Activated CD8-positive, alpha-beta T cell treated with anti-CD3 and anti-CD28 coated beads for 36 hours (primary cell): ENCODE results near the gene ENKD1. TPM values are rescaled to one million over a fixed set of nuclear protein-coding genes. Genes with fewer than 3 reads are reported as not detected.

Source experiments
- ATAC-seq: fragments of 200-7000 bp; cut with Tn5 transposase; one replicate; pipeline ENCODE4 v1.10.0; 2021; ENCODE audit warnings: mild to moderate bottlenecking, moderate library complexity
- CTCF ChIA-PET: fragments of 350-600 bp; sonication (Branson Sonifier 250); formaldehyde crosslinking; loops from one replicate; lab custom pipeline; 2021; ENCODE audit warnings: antibody characterized with exemption; lab: Charles Lee
- POLR2A ChIA-PET: fragments of 350-600 bp; sonication (Branson Sonifier 250); formaldehyde crosslinking; loops from one replicate; lab custom pipeline; 2021; ENCODE audit warnings: antibody characterized with exemption; lab: Charles Lee
- DNase-seq: peaks from one replicate; pipeline ENCODE4 v3.0.0-alpha.2; 2020
- H3K27ac Mint-ChIP-seq: one replicate; pipeline ENCODE4 v1.8.0; 2021; ENCODE audit warnings: mild to moderate bottlenecking, mixed read lengths
- H3K27me3 Mint-ChIP-seq: one replicate; pipeline ENCODE4 v1.8.0; 2021; ENCODE audit warnings: mixed read lengths
- H3K36me3 Mint-ChIP-seq: one replicate; pipeline ENCODE4 v1.8.0; 2021; ENCODE audit warnings: low read depth, mixed read lengths
- H3K4me1 Mint-ChIP-seq: one replicate; pipeline ENCODE4 v1.8.0; 2021; ENCODE audit warnings: low read depth, mixed read lengths
- H3K4me3 Mint-ChIP-seq: one replicate; pipeline ENCODE4 v1.8.0; 2021; ENCODE audit warnings: mild to moderate bottlenecking, moderate library complexity, mixed read lengths
- H3K9me3 Mint-ChIP-seq: one replicate; pipeline ENCODE4 v1.8.0; 2021; ENCODE audit warnings: mixed read lengths
- CTCF ChIP-seq: fragments of 200-600 bp; IDR thresholded peaks from one replicate; pipeline ENCODE4 v1.8.0; 2022; ENCODE audit warnings: antibody characterized with exemption, mild to moderate bottlenecking
- intact Hi-C: fragments of 100-400 bp; cut with micrococcal nuclease; formaldehyde crosslinking; loops from one replicate; pipeline ENCODE4 v1.10.0; 2022
- total RNA-seq, 2 experiments: library from RNA; stranded (reverse); gene quantifications; one replicate each; pipeline ENCODE4 v1.2.3, GENCODE V29; 2021

ENKD1 gene
- total RNA-seq, 2 experiments from 2014 or later: 8.4 to 8.9 TPM

GRCh38 chr16:67668495-67669157 lies 2.1 kb upstream of the ENKD1 start:
- Mint-ChIP-seq H3K36me3 (peaks cover 3% of the 10 kb centered on the region), H3K4me1 (peaks cover 11% of the 10 kb centered on the region), H3K4me3 (no peak overlapping the region), H3K27me3 (no peaks in the 10 kb centered on the region), H3K9me3 (no peaks in the 10 kb centered on the region), H3K27ac (no peak overlapping the region)
- POLR2A ChIA-PET: interaction anchor here (0.9 to 1.4 kb wide), 3 partner anchors 14 to 186 kb away, joined by 3 to 4 read pairs (median 3); no protein-coding TSS in a partner anchor
- TF ChIP-seq CTCF: peak; percentile 22
- DNase-seq (peak; percentile 50), ATAC-seq (no peak)
- CTCF ChIA-PET: interaction anchor here (0.6 to 14.7 kb wide), 25 partner anchors 9 to 267 kb away, joined by 3 to 154 read pairs (median 4); partner anchors contain the start of genes ATP6V0D1, CARMIL2, CTCF and GFOD2
- intact Hi-C loops: loop anchor here (10.0 kb wide), 1 partner anchor 266 kb away; the partner anchor contains the start of genes CTRL and PSMB10

DNA sequence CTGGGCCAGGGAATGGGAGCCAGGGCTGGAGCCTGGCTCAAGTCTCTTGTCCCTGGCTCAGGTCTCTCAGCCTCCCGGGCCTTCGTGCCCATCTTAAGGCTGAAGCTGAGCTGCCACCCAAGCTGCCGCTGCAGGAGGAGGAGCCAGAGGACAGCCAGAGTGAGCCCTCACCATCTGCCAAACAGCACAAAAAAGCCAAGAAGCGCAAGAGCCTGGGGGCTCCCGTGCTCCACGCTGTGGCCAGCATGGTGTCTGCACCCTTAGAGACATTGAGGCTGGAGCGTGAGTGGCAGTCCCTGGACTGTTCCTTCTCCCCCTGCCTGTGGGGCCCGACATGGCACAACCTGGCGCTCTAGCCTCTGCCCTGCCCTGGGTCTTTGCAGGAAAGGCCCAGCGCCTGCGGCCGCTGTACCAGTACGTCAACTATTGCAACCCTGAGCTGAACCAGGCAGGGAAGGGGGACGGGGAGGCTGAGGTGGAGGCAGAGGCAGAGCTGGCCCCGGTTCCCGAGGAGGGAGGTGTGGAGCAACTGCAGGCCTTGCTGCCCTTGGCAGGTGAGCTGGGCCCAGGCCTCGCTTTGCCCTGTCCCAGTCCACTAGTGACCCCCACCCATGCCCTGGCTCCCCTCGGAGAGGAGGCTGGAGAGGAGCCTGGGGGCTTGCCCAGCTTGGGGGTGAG lies 1.4 kb upstream of the ENKD1 start:
- ATAC-seq: peak; percentile 92
- Mint-ChIP-seq H3K4me3 (peak overlapping the region; percentile 80), H3K27me3 (no peaks in the 10 kb centered on the region), H3K4me1 (peaks cover 11% of the 10 kb centered on the region), H3K9me3 (no peaks in the 10 kb centered on the region), H3K36me3 (peaks cover 3% of the 10 kb centered on the region), H3K27ac (no peak overlapping the region)
- intact Hi-C loops: loop anchor here (10.0 kb wide), 1 partner anchor 267 kb away; the partner anchor contains the start of genes CTRL and PSMB10
- peak; percentile 92 for DNase-seq
- POLR2A ChIA-PET: interaction anchor here (0.9 to 3.4 kb wide), 8 partner anchors 12 to 186 kb away, joined by 3 to 14 read pairs (median 4); partner anchors contain the start of genes CARMIL2 and CTCF
- CTCF ChIA-PET: interaction anchor here (0.6 to 14.7 kb wide), 32 partner anchors 9 to 273 kb away, joined by 3 to 154 read pairs (median 4); partner anchors contain the start of genes ATP6V0D1, CARMIL2, CTCF and GFOD2
- peak; percentile 73 for TF ChIP-seq CTCF

- peaks cover 3% of the 10 kb centered on the region for H3K36me3 Mint-ChIP-seq
- intact Hi-C loops: loop anchor here (10.0 kb wide), 1 partner anchor 267 kb away; the partner anchor contains the start of genes CTRL and PSMB10
- ATAC-seq: no peak
- no peaks in the 10 kb centered on the region for H3K27me3 Mint-ChIP-seq
- peak overlapping the region; percentile 80 for H3K4me3 Mint-ChIP-seq
- H3K27ac Mint-ChIP-seq: peak overlapping the region; percentile 73
- H3K9me3 Mint-ChIP-seq: no peaks in the 10 kb centered on the region
- TF ChIP-seq CTCF: no peak
- ChIA-PET POLR2A (interaction anchor here (0.9 to 3.4 kb wide), 7 partner anchors 13 to 185 kb away, joined by 3 to 14 read pairs (median 4); partner anchors contain the start of genes CARMIL2 and CTCF), CTCF (interaction anchor here (0.6 to 14.7 kb wide), 26 partner anchors 8 to 273 kb away, joined by 3 to 154 read pairs (median 4); partner anchors contain the start of genes ATP6V0D1, CARMIL2, CTCF and GFOD2)
- H3K4me1 Mint-ChIP-seq: peaks cover 11% of the 10 kb centered on the region
- no peak for DNase-seq
Measured at GRCh38 chr16:67667453-67667816, 885 bp upstream of the ENKD1 start.

DNA sequence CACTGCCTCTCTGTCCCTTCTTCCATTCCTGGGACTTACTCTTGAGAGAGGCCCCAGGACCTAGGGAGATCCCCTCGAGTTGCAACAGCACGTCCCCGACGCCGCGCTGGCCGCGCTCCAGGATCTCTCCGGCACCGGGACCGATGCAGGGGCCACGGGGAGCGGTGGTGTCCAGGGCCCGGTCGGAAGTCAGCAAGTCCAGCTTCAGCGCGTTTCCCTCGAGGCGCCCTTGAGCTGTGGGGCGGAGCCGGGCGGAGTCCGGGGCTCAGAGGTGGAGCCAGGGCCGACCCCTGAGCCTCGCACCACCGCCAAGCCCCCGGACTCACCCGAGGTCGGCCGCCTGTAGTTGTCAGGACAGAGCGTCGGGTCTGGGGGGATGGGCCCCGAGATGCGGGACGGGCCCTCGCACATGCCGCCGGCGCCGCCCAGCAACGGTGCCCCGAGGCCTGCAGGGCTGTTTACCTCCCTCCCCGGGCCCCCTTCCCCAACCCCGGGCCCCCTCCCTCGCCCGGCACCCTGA lies 458 bp downstream of the ENKD1 start:
- no peaks in the 10 kb centered on the region for H3K9me3 Mint-ChIP-seq
- peaks cover 3% of the 10 kb centered on the region for H3K36me3 Mint-ChIP-seq
- peaks cover 19% of the 10 kb centered on the region for H3K4me1 Mint-ChIP-seq
- POLR2A ChIA-PET: interaction anchor here (1.3 to 3.4 kb wide), 3 partner anchors 17 to 129 kb away, joined by 4 to 14 read pairs (median 5); partner anchors contain the start of gene CARMIL2
- peak; percentile 33 for DNase-seq
- peak overlapping the region; percentile 80 for H3K4me3 Mint-ChIP-seq
- intact Hi-C loops: loop anchor here (10.0 kb wide), 1 partner anchor 269 kb away; the partner anchor contains the start of genes CTRL and PSMB10
- CTCF ChIA-PET: interaction anchor here (1.0 to 14.7 kb wide), 9 partner anchors 21 to 185 kb away, joined by 3 to 154 read pairs (median 17); partner anchors contain the start of genes ATP6V0D1, CARMIL2 and CTCF
- peak; percentile 12 for ATAC-seq
- H3K27me3 Mint-ChIP-seq: no peaks in the 10 kb centered on the region
- no peak for TF ChIP-seq CTCF
- peak overlapping the region; percentile 55 for H3K27ac Mint-ChIP-seq
